ENCODE measurements around the gene BRAF.
"Not testable (repeated sequence)": the region's sequence is repeated elsewhere in the genome, so short reads cannot be mapped to it uniquely, and the experiment has no call there.

BRAF gene

GRCh38 chr7:140924821-140925421 is at the start of gene BRAF:
BRAF (minus strand) TSS chr7:140924929; CDS start chr7:140924703, 226 bp downstream.
- DNase-seq: peak; percentile 63 to 82

GRCh38 chr7:140972876-140973829 is 48.4 kb upstream of the BRAF start:
- peak; percentile 64 to 84 for DNase-seq

DNA sequence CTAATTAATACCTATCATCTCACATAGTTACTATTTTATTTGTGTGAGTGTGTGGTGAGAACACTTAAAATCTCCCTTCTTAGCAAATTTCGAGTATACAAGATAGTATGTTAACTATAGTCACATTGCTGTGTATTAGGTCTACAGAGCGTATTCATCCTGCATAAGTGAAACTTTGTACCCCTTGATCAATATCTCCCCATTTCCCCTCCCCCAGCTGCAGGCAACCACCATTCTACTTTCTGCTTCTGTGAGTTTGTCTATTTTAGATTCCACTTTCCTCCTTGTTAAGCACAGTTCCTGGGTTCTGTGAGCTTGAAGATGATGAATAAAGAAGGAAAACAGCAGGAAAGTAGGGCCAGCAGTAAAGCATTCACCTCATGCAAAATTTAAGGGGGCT is 47.6 kb upstream of the BRAF start:
- no peak for DNase-seq

DNA sequence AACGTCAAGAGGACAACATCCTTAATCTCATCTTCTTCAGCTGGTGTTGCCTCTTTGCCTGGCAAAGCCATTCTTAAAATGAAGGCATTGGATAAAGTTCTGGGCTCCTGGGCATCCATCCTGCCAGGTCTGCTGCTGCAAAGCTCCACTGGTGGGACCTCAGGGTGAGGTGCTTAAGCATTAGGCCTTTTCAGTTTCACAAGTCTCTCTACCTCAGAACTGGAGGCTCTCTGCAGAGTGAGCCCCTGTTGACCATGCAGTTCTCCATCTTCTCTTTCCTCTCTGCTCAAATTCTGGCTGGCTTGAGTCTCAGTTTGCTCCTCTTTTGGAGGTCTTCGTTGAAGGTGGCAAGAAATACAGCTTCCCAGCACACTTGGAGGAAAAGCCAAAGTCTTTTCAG is 42.7 kb upstream of the BRAF start:
- DNase-seq: no peak

DNA sequence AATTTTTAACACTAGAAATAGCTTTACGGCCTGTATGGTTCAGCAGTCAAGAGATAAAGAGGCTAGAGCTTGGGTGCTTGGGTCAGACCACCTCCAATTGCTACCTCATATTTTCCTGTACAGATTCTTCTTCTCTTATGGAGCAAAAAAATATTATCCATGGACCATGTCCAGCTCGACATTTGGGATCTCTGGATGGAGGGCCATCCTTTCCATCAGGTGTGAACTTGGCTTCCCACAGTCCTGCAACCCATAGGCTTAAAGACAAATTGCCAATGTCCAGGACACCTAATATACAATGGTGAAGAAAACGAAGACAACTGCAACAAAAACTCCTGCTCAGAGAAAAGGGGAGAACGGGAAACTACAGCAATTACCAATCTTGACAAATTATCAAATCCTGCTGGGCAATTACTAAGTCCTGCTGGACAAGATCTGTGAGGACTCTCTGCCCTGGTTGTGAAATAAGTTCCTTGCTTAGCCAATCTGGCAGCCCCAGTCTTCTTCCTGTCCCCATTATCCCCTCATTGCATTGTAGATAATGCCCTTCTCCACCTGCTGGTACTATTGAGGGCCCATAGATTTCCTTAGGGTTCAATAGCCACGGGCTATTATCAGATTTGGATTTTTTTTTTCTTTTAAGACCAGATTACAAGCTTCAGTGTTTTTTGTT is 42.0 kb upstream of the BRAF start:
- no peak for DNase-seq

DNA sequence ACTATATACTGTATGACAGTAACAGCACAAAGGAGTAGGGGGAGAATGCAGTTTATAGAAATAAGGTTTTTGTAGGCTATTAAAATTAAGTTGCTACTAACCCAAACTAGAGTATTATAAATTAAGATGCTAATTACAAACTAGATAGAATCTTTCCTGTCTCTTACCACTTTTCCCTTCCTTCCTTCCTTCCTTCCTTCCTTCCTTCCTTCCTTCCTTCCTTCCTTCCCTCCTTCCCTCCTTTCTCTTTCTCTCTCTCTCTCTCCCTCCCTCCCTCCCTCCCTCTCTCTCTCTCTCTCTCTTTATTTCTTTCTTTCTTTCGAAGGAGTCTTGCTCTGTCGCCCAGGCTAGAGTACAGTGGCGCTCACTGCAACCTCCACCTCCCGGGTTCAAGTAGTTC is 36.4 kb upstream of the BRAF start:
- DNase-seq: no peak

GRCh38 chr7:140956997-140957396 is 32.3 kb upstream of the BRAF start:
- not testable (repeated sequence) for DNase-seq

DNA sequence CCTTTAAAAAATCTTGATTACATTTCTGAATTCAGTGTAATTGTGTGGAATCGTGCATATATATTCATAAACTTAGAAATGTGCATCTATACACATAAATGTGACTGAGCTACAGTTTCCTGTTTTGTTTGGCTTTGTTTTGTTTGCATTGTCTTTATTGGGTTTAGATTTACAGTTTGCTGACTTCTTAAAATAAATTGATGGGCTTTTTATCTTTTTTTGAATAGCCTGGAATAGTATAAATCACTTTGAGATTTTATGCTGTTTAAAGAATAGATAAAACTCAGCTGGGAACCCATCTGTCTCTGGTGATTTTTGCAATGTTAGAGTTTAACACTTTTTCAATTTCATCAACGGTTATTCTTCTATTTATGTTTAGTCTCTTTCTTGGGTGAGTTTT is 21.2 kb upstream of the BRAF start:
- DNase-seq: no peak

GRCh38 chr7:140942242-140942641 is 17.5 kb upstream of the BRAF start:
- DNase-seq: not testable (repeated sequence)

- no peak for DNase-seq
Measured at GRCh38 chr7:140940898-140941297, 16.2 kb upstream of the BRAF start.

- DNase-seq: no peak
Measured at GRCh38 chr7:140937702-140938264, 13.1 kb upstream of the BRAF start.

DNA sequence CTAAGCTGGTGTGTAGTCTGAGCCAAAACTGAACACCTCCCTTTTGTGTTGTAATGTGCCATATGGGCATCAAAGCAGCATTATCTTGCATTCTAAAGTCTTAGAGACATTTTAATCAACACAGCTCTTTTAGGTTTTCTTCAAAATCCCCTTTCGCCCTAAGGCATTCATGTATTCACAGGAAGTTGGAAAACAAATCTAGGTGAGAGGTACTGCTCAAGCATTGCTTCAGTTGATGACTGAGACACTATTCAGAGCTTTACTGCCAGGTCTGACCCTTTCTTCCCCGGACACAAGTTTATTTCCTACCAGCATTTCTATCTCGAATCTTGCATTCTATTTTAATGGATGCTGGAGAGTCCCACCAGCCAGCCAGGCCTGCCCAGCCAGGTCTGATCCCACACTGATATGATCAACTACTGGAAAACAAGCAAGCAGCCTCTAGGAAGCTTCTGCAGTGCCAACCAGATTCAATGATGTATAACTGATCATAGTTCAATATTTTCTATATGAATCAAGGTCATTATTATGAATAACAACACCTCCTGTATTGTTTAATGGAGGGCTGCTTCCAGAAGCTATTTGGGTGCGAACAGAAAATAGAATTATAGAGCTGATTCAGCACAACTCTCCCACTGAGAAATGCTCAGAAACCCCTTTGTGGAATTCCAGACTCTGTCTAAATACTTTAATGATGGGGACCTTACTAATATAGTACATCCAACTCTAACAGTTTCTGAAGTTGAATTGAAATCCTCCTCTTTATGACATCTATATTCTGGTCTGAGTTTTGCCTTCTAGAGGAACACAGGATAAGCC is 4.0 kb upstream of the BRAF start:
- no peak for DNase-seq

DNA sequence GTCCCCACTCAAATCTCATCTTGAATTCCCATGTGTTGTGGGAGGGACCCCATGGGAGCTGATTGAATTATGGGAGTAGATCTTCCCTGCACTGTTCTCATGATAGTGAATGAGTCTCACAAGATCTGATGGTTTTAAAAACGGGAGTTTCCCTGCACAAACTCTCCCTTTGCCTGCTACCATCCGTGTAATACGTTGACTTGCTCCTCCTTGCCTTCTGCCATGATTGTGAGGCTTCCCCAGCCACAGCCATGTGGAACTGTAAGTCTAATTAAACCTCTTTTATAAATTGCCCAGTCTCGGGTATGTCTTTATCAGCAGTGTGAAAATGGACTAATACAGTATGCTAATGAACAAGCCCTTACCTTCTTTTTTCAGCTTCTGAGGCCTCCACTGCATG is 3.2 kb upstream of the BRAF start:
- DNase-seq: not testable (repeated sequence)

- DNase-seq: no peak
Measured at GRCh38 chr7:140927351-140927750, 2.6 kb upstream of the BRAF start.

- DNase-seq: no peak
Measured at GRCh38 chr7:140926021-140926817, 1.5 kb upstream of the BRAF start.

GRCh38 chr7:140924019-140924820 is 509 bp downstream of the BRAF start:
- peak; percentile 72 to 80 for DNase-seq

DNA sequence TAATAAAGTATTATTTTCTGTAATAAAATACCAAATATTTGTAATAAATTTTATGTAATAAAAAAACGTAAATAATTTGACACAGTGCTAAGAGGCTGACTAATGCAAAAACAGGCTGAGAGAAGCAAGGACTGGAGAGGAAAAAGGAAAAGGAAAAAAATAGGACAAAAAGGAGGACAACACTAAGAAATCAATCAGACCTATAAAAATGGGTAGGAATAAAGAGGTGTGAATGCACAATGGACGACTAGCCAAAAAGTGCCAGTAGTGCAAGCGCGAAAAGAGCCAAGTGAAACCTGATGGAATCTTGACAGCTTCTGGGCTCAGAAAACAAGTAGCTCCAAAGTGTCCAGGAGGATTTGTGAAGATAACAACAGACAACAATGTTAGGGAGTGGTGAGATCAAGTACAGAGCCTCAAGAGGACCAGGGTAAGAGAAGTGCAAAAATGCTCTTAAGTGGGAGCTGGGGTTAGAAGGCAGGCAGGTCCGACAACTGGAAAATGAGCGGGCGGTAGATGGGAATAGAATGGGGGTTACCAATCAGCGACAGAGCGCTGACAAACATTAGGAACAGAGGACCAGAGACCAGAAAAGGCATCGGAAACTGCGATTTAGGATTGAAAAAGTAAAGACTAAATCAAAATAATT is 1.2 kb downstream of the BRAF start:
- peak; percentile 17 to 42 for DNase-seq

DNA sequence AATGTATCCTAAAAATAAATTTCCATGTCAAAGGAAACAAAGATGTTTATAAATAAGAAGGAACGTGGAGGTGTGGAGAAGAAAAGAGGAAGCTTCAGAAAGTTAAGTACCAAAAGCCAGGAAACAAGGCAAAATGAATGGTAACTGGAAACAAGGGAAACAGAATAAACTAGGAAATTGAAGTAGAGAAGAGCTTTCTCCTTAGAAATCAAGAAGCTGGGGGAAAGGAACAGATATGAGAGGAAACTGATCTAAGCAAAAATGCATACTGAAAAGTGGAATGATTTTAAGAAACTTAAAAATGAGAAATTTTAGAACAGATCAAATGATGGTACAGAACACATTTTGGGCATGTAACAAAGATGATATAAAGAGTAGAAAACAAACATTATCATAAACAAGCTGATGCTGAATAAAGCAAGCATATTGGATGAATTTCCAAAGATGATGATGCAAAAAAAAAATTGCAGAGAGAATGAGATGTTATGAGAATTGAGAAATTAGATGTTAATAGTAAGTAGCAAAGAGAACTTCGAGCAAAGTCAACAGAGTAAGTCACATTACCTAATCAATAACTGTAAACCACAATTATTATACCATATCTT is 1.9 kb downstream of the BRAF start:
- DNase-seq: no peak

GRCh38 chr7:140920745-140921144 is 4.0 kb downstream of the BRAF start:
- DNase-seq: peak in 1 of 2 experiments; percentile 56

GRCh38 chr7:140918236-140918635 is 6.5 kb downstream of the BRAF start:
- DNase-seq: no peak

Measured in NCI-H524 (cell line).